HFFc6 (cell line): ENCODE data around the gene CFDP1. TPM values are rescaled to one million over a fixed set of nuclear protein-coding genes. Genes with fewer than 3 reads are reported as not detected.

ENCODE experiments used
- DNase-seq: peaks from one replicate; pipeline ENCODE4 v3.0.0-alpha.2; 2018
- H3K27ac Mint-ChIP-seq: 2 replicates; pipeline ENCODE4 v1.8.0; 2020; ENCODE audit warnings: mild to moderate bottlenecking, mixed read lengths
- H3K27me3 Mint-ChIP-seq: 2 replicates; pipeline ENCODE4 v1.8.0; 2021; ENCODE audit warnings: mild to moderate bottlenecking, moderate library complexity, mixed read lengths; ENCODE audit not compliant: insufficient read depth
- H3K36me3 Mint-ChIP-seq: 2 replicates; pipeline ENCODE4 v1.8.0; 2021; ENCODE audit warnings: low read depth, mixed read lengths
- H3K4me1 Mint-ChIP-seq: 2 replicates; pipeline ENCODE4 v1.8.0; 2020; ENCODE audit warnings: low read depth, mixed read lengths
- H3K4me3 Mint-ChIP-seq: 2 replicates; pipeline ENCODE4 v1.8.0; 2020; ENCODE audit warnings: mild to moderate bottlenecking, moderate library complexity, mixed read lengths
- H3K9me3 Mint-ChIP-seq: 2 replicates; pipeline ENCODE4 v1.8.0; 2020; ENCODE audit warnings: mild to moderate bottlenecking, mixed read lengths
- total RNA-seq, 6 experiments: library from RNA; stranded (reverse); fragmentation: NEBNext Ultra II Directional; extraction: Animal tissue kit (Norgen Biotek cat#: 25700); gene quantifications; 2 replicates in 1 of 6; 3 replicates in 5 of 6; pipeline ENCODE4 v1.2.3, GENCODE V29; 2021
- TF ChIP-seq, protein P1 (sequence below): fragments of 200-600 bp; sonication (generic); IDR thresholded peaks from 2 replicates; pipeline ENCODE4 v1.5.0; 2021; ENCODE audit warnings: antibody characterized with exemption, mild to moderate bottlenecking

CFDP1 gene
- total RNA-seq, 6 experiments from 2014 or later = 33.0 to 43.1 (median 37.6) TPM

DNA sequence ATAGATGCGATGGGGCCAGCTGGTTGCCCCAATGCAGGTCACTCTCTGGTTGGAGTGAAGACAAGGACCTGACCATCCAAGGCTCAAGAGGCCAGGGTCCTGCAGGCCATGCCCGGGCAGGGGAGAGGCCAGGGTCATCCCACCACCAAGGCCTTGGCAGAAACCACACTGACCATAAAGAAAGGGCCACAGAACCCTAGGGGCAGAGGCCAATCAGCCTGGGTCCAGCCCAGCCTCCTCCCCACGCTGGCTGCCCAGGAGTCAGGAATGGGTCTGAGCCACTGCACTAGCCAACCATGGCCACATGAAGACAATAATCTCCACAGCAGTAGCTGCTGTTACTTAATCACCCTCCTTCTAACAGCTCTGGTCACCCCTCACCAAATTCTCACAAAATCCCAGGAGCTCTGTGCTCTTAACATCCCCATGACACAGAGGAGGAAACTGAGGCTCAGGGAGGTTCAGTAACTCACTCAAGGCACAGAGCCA is 171.7 kb downstream of the CFDP1 start:
- H3K9me3 Mint-ChIP-seq = no peaks in the 10 kb centered on the region
- H3K27ac Mint-ChIP-seq = peak overlapping the region; percentile 19
- peaks cover 22% of the 10 kb centered on the region for H3K36me3 Mint-ChIP-seq
- no peak for DNase-seq
- peak overlapping the region; percentile 10; the same call in 1 of the 2 replicates for H3K4me3 Mint-ChIP-seq
- H3K27me3 Mint-ChIP-seq = no peaks in the 10 kb centered on the region; the same call in 1 of the 2 replicates
- TF ChIP-seq, protein P1, sequence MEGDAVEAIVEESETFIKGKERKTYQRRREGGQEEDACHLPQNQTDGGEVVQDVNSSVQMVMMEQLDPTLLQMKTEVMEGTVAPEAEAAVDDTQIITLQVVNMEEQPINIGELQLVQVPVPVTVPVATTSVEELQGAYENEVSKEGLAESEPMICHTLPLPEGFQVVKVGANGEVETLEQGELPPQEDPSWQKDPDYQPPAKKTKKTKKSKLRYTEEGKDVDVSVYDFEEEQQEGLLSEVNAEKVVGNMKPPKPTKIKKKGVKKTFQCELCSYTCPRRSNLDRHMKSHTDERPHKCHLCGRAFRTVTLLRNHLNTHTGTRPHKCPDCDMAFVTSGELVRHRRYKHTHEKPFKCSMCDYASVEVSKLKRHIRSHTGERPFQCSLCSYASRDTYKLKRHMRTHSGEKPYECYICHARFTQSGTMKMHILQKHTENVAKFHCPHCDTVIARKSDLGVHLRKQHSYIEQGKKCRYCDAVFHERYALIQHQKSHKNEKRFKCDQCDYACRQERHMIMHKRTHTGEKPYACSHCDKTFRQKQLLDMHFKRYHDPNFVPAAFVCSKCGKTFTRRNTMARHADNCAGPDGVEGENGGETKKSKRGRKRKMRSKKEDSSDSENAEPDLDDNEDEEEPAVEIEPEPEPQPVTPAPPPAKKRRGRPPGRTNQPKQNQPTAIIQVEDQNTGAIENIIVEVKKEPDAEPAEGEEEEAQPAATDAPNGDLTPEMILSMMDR = no peak
- peaks cover 71% of the 10 kb centered on the region for H3K4me1 Mint-ChIP-seq

DNA sequence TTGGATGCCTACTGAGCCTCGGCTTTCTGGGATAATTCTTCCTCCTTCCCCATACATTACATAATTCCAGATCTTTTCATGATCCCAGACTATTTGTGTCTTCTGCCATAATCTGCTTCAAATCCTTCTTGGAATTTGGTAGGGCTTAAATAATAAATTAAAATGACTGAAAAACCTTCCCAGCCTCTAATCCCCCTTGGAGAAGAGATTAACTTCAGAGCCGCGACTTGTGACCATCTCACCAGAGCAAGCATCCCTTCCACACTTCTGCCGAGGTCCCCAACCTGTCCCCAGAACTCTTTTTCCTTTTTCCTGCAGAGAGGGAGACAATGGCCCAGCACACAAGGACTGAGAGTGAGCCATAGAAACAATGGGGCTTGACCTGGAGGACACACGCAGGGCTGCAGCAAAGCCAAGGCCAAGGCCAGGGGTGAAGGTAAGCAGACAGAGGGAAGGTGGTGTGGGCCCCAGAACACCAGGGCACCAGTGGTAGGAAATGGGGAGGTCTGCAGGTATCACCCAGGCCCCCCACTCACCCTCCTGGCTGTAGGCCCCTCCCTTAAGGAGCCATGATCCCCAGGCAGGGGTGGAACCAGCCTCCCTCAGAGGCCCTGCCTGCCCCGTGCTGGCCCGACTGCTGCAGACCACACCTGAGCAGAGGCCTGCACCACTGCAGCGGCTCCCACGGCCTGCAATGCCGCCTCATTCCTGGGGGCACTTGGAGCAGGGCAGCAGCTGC is 172.3 kb downstream of the CFDP1 start:
- peaks cover 67% of the 10 kb centered on the region for H3K4me1 Mint-ChIP-seq
- TF ChIP-seq, protein P1 = no peak
- no peaks in the 10 kb centered on the region; the same call in 1 of the 2 replicates for H3K27me3 Mint-ChIP-seq
- H3K27ac Mint-ChIP-seq = peak overlapping the region; percentile 33
- DNase-seq = no peak
- H3K9me3 Mint-ChIP-seq = no peaks in the 10 kb centered on the region
- peaks cover 22% of the 10 kb centered on the region for H3K36me3 Mint-ChIP-seq
- peak overlapping the region; percentile 24; the same call in 1 of the 2 replicates for H3K4me3 Mint-ChIP-seq

DNA sequence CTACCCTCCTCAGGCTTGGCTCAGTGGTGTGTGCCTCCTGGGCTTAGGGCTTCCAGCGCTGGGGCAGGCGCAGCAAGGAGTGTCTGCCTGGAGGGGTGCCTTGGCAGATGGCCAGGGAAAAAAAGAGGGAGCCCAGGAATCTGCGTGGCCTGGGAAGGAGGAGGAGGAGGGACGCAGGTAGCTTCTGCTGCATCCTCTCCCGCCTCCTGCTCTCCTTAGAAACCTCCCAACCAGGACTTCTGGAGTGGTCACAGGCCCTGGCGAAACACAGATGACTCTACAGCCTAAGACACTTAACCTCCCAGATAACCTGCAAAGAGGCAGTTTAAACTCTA is 174.5 kb downstream of the CFDP1 start:
- Mint-ChIP-seq H3K9me3 (no peaks in the 10 kb centered on the region), H3K36me3 (peaks cover 11% of the 10 kb centered on the region), H3K4me1 (peaks cover 73% of the 10 kb centered on the region), H3K27ac (0 out of 2 replicates have a peak overlapping the region, but pooled peaks have one; percentile 5), H3K4me3 (no peak overlapping the region), H3K27me3 (peaks cover 3% of the 10 kb centered on the region)
- TF ChIP-seq, protein P1 = no peak
- no peak for DNase-seq

DNA sequence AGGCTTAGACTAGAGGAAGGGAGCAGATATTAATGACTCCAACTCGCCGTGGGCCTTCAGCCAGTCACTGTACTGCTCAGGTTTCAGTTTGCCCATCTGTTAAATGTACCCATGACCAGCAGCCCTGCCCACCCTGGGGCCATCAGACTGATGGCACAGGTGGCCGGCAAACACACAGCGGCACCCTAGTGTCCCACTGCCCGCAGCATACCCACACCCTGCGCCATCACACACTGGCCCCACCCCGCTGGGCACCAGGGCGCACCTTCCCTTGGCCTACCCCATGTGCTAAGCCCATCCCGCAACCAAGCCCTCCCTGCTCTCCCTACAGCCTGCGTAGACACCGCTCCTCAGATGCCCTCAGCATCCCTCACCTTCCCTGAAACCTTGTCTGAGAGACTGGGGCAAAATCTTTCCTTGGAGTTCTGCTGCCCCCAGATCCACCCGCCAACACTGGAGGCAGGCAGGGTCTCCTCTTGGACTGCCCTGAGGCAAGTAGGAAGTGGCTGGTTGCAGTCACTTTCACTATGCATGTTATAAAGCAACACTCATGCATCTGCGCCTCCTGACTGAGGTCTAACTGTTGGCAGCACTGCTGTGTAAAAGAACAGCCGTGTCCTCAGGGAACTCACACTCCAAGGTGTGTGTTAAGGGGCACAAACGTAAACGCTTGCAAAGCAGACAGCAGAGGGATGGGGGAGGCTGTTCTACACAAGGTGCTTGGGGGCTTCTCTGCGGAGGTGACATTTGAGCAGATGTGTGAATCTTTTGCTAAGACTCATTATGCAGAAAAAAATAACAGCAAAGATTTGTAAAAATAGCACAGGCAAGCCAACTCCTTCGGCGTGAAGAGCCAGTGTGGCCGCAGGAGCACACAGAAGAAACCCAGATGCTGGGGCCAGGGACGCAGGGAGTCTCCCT is 175.2 kb downstream of the CFDP1 start:
- H3K9me3 Mint-ChIP-seq = no peaks in the 10 kb centered on the region
- DNase-seq = no peak
- peak overlapping the region; percentile 80 for H3K27ac Mint-ChIP-seq
- TF ChIP-seq, protein P1 = no peak
- H3K4me1 Mint-ChIP-seq = peaks cover 73% of the 10 kb centered on the region
- peak overlapping the region; percentile 28; the same call in 1 of the 2 replicates for H3K4me3 Mint-ChIP-seq
- H3K27me3 Mint-ChIP-seq = peaks cover 3% of the 10 kb centered on the region; the same call in 1 of the 2 replicates
- peaks cover 7% of the 10 kb centered on the region for H3K36me3 Mint-ChIP-seq

DNA sequence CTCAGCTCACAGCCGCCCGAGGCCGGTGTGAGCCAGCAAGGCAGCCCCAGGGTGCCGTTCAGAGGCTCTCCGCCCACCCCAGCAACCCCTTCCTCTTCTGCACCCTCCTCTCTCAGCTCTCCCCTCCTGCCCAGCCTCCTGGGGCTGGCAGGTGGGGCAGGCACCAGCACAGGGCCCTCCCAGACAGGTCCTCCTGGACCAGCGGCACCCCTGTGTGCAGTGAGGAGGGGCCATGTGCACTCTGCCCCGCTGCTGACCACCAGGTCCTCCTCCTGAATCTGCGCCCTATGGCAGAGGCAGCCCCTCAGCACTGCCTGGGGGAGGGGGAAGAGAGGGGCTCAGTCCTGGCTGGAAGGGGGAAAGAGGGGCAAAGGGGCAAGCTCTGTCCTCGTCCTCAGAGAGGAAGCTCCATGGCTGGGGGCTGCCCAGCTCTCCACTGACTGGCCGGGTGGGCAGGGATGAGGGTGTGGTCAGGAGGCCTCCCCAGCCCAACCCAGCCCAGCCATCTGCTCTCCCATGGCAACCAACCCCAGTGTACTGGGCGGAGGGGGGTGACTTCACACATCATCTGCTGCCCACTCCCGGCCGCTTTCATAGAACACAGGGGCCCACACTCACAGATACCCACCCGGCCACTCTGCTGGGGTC is 176.5 kb downstream of the CFDP1 start:
- Mint-ChIP-seq H3K27ac (peak overlapping the region; percentile 80), H3K9me3 (no peaks in the 10 kb centered on the region), H3K27me3 (peaks cover 6% of the 10 kb centered on the region; the same call in 1 of the 2 replicates), H3K36me3 (peaks cover 7% of the 10 kb centered on the region), H3K4me3 (no peak overlapping the region), H3K4me1 (peaks cover 73% of the 10 kb centered on the region)
- DNase-seq = no peak
- TF ChIP-seq, protein P1 = no peak
